ENCODE results near the gene PRR4. TPM values are rescaled to one million over a fixed set of nuclear protein-coding genes. Genes with fewer than 3 reads are reported as not detected.

Gene PRR4, protein sequence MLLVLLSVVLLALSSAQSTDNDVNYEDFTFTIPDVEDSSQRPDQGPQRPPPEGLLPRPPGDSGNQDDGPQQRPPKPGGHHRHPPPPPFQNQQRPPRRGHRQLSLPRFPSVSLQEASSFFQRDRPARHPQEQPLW
- 0.29 and 1.2 TPM in 2 replicates for total RNA-seq

GRCh38 chr12:10849425-10849878 is at the start of gene PRR4:
Gene PRR4 (minus strand): TSS chr12:10849475. CDS start chr12:10849437, 38 bp downstream.
- DNase-seq (ENCODE audit: low read depth): no peak
- no peak within 1 kb of the TSS for H3K4me3 ChIP-seq (ENCODE audit: low read depth, low read length)
- TF ChIP-seq, protein P1, sequence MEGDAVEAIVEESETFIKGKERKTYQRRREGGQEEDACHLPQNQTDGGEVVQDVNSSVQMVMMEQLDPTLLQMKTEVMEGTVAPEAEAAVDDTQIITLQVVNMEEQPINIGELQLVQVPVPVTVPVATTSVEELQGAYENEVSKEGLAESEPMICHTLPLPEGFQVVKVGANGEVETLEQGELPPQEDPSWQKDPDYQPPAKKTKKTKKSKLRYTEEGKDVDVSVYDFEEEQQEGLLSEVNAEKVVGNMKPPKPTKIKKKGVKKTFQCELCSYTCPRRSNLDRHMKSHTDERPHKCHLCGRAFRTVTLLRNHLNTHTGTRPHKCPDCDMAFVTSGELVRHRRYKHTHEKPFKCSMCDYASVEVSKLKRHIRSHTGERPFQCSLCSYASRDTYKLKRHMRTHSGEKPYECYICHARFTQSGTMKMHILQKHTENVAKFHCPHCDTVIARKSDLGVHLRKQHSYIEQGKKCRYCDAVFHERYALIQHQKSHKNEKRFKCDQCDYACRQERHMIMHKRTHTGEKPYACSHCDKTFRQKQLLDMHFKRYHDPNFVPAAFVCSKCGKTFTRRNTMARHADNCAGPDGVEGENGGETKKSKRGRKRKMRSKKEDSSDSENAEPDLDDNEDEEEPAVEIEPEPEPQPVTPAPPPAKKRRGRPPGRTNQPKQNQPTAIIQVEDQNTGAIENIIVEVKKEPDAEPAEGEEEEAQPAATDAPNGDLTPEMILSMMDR (conservative IDR thresholded peaks at IDR 0.05; ENCODE audit: low read depth, low read length): no peak

DNA sequence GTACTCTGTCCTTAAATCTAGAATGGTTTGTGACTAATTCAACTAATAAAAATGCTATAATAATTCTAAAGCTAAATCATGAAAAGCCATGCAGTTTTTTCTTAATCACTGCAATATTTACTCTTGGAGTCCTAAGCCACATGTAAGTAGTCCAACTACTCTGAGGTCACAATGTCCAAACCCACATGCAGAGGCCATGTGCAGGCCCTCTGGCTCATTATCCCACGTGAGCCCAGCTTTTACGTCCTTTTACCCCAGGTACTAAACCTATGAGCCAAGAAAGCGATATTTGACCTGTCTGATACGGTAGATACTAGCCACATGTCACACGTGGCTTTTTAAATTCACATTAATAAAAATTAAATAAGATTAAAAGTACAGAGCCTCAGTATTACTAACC is 47.6 kb upstream of the PRR4 start:
- no peak for DNase-seq (ENCODE audit: low read depth)
- H3K4me3 ChIP-seq (ENCODE audit: low read depth, low read length): no peak overlapping the region
- TF ChIP-seq, protein P1 (conservative IDR thresholded peaks at IDR 0.05; ENCODE audit: low read depth, low read length): no peak

DNA sequence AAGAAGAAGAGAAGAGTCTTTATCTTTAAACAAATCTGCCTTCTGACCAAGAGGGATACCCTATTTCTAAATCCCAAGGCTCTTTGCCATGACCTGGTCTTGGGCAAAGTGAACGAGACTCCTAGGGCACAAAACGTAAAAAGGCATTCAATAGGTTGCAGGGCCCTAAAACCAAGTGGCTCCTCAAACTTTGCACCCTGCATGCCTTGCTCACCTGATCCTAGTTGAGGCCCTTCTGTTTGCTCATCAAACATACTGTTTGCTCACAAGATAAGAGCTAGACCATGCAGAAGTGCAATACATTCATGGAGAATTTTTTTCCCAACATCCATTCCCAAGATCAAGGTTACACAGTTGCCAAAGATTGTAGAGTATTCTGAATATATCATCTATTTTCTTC is 42.7 kb upstream of the PRR4 start:
- TF ChIP-seq, protein P1 (conservative IDR thresholded peaks at IDR 0.05; ENCODE audit: low read depth, low read length): no peak

DNA sequence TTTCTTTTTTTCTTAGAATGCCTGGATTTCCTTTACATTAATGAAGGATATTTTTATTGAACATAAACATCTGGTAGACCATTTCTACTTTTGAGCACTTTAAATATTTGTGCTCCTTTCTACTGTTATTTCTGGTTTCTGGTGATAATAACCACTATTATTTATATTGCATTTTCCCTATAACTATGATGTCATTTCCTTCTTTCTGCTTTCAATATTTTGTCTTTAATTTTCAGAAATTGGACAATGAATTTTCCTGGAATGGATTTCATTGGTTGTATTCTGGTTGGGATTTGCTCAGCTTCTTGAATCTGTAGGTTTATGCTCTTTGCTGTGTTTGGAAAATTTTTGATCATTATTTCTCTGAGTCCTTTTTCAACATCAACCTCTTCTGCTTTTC is 40.0 kb upstream of the PRR4 start:
- TF ChIP-seq, protein P1 (conservative IDR thresholded peaks at IDR 0.05; ENCODE audit: low read depth, low read length): no peak
- no peak for DNase-seq (ENCODE audit: low read depth)
- H3K4me3 ChIP-seq (ENCODE audit: low read depth, low read length): no peak overlapping the region

More for the DNA sequence above, 42.7 kb upstream of the PRR4 start:
- no peak overlapping the region for H3K4me3 ChIP-seq (ENCODE audit: low read depth, low read length)
- DNase-seq (ENCODE audit: low read depth): no peak

DNA sequence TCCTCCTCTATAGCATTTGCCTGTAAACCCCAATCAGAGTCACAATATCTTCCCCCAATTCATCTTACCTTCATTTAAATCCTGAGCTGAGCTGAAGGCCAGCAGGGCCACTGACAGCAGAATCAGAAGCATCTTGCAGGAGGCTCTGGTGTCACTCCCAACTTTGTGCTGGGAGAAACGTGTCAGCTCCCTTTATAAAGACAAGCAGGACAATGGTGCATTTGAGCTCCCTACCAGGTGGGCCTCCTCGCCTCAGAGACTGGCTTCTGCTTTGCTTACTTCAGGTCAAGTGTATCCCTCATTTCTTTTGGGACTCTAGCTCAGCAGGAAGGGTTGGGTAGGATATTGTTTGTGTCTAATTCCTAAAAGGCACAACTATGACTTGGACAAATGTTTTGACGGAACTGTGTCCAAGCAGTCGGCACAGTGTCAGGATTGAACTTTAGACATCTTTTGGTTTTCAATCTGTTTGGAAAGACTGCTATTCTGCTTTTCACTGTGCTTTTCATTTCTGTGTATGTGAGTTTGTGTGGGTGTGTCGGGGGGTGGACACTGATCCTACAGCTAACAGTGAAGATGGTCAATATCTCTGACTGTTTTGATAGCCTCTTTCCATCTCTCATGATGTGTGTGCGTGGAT is 34.9 kb upstream of the PRR4 start, which contains the start of gene PRH1:
PRH1 (minus strand) TSS at position 170 of the 640 bp plus-strand sequence; CDS start at position 132, 38 bp downstream.
- no peak within 1 kb of the TSS for H3K4me3 ChIP-seq (ENCODE audit: low read depth, low read length)
- DNase-seq (ENCODE audit: low read depth): no peak
- TF ChIP-seq, protein P1 (conservative IDR thresholded peaks at IDR 0.05; ENCODE audit: low read depth, low read length): no peak

DNA sequence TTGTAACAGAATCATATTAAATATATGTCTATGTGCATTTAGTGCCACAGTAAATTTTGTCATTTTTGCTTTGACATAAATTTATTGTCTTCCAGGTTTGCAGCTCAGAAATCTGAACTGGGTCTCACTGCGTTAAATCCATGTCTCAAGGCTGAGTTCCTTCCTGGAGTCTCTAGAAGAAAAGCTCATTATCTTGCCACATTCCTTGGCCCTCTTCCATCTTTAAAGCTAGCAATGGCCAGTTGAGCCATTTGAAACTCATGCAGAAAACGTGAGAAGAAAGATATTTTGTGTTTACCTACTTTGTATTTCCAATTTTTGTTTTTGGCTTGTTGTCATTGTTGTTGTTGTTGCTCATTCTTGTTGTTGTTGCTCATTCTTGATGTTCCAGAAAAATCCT is 24.1 kb upstream of the PRR4 start:
- TF ChIP-seq, protein P1 (conservative IDR thresholded peaks at IDR 0.05; ENCODE audit: low read depth, low read length): no peak
- DNase-seq (ENCODE audit: low read depth): no peak

More for the DNA sequence above, 24.1 kb upstream of the PRR4 start:
- no peak overlapping the region for H3K4me3 ChIP-seq (ENCODE audit: low read depth, low read length)

Measured in epithelial cell of proximal tubule (primary cell).